ENCODE data around the gene MID1.

- no peak for TF ChIP-seq CTCF (IDR thresholded peaks at IDR 0.05)
- TF ChIP-seq EP300 (IDR thresholded peaks at IDR 0.05) = no peak
Measured at GRCh38 chrX:10404436-10404835, 215.9 kb downstream of the MID1 start.
